Mucosa of stomach (tissue), 1 donor: ENCODE data around the gene GFY.
"Not testable (repeated sequence)": the region's sequence is repeated elsewhere in the genome, so short reads cannot be mapped to it uniquely, and the experiment has no call there.

Source experiments
- H3K27me3 ChIP-seq: one replicate; pipeline ENCODE4 v1.7.0; 2013; ENCODE audit warnings: mild to moderate bottlenecking, low read length; ENCODE audit not compliant: control insufficient read depth, insufficient read depth
- H3K36me3 ChIP-seq: one replicate; pipeline ENCODE4 v1.7.0; 2013; ENCODE audit warnings: low read length; ENCODE audit not compliant: control insufficient read depth, insufficient read depth
- H3K4me1 ChIP-seq: one replicate; pipeline ENCODE4 v1.7.0; 2013; ENCODE audit warnings: mild to moderate bottlenecking, low read length; ENCODE audit not compliant: control insufficient read depth, insufficient read depth
- H3K4me3 ChIP-seq: one replicate; pipeline ENCODE4 v1.7.0; 2013; ENCODE audit warnings: low read length
- H3K9ac ChIP-seq: one replicate; pipeline ENCODE4 v1.7.0; 2013; ENCODE audit warnings: mild to moderate bottlenecking, low read length, moderate library complexity
- H3K9me3 ChIP-seq: one replicate; pipeline ENCODE4 v1.7.0; 2013; ENCODE audit warnings: mild to moderate bottlenecking, low read length, moderate library complexity; ENCODE audit not compliant: control insufficient read depth
- donor health status: Pancreatic carcinoma.

Gene GFY

GRCh38 chr19:49470615-49470978, 45.4 kb downstream of the GFY start:
- no peaks in the 10 kb centered on the region for H3K27me3 ChIP-seq
- no peaks in the 10 kb centered on the region for H3K9me3 ChIP-seq
- H3K9ac ChIP-seq = no peak overlapping the region
- H3K4me1 ChIP-seq = peaks cover 10% of the 10 kb centered on the region
- no peaks in the 10 kb centered on the region for H3K36me3 ChIP-seq
- H3K4me3 ChIP-seq = no peak overlapping the region

DNA sequence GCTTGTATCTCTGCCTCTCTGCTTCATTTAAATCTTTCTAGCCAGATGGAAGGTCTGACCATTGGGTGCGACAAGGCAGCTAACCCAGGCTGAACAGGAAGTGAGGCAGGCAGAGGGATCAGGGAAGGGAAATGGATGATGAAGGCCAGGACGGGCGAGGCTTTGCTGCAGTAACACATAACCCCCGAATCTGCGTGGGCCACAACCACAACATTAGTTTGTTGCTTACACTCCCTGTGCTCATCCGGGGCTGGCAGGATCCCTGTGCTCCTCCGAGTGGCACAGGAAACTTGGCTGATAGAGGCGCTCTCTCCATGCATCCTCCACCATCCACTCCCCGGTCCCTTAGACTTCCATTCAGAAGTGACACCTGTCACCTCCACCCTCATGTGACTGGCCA, 47.7 kb downstream of the GFY start:
- Histone ChIP-seq H3K4me3 (no peak overlapping the region), H3K9me3 (no peaks in the 10 kb centered on the region), H3K36me3 (no peaks in the 10 kb centered on the region), H3K4me1 (peaks cover 10% of the 10 kb centered on the region), H3K27me3 (no peaks in the 10 kb centered on the region), H3K9ac (no peak overlapping the region)

GRCh38 chr19:49473501-49473867, 48.3 kb downstream of the GFY start:
- not testable (repeated sequence) for H3K9me3 ChIP-seq, H3K4me1 ChIP-seq, H3K27me3 ChIP-seq, H3K36me3 ChIP-seq
- Histone ChIP-seq H3K9ac (peak overlapping the region; percentile 89), H3K4me3 (peak overlapping the region; percentile 71)

GRCh38 chr19:49473868-49474541, 48.8 kb downstream of the GFY start, which contains the start of gene FLT3LG:
Gene FLT3LG, plus strand, starts transcription at chr19:49474215. Its CDS starts 425 bp downstream, at chr19:49474640.
- no peaks in the 10 kb centered on the region for H3K27me3 ChIP-seq
- H3K4me3 ChIP-seq = peak within 1 kb of the TSS; percentile 71
- peaks cover 6% of the 10 kb centered on the region for H3K4me1 ChIP-seq
- no peaks in the 10 kb centered on the region for H3K36me3 ChIP-seq
- H3K9ac ChIP-seq = peak within 1 kb of the TSS; percentile 89
- H3K9me3 ChIP-seq = no peaks in the 10 kb centered on the region

- Histone ChIP-seq H3K4me1 (peaks cover 6% of the 10 kb centered on the region), H3K9me3 (no peaks in the 10 kb centered on the region), H3K9ac (peak overlapping the region; percentile 89), H3K4me3 (peak overlapping the region; percentile 71), H3K36me3 (no peaks in the 10 kb centered on the region), H3K27me3 (no peaks in the 10 kb centered on the region)
Observed at GRCh38 chr19:49474542-49474924, 49.3 kb downstream of the GFY start.

DNA sequence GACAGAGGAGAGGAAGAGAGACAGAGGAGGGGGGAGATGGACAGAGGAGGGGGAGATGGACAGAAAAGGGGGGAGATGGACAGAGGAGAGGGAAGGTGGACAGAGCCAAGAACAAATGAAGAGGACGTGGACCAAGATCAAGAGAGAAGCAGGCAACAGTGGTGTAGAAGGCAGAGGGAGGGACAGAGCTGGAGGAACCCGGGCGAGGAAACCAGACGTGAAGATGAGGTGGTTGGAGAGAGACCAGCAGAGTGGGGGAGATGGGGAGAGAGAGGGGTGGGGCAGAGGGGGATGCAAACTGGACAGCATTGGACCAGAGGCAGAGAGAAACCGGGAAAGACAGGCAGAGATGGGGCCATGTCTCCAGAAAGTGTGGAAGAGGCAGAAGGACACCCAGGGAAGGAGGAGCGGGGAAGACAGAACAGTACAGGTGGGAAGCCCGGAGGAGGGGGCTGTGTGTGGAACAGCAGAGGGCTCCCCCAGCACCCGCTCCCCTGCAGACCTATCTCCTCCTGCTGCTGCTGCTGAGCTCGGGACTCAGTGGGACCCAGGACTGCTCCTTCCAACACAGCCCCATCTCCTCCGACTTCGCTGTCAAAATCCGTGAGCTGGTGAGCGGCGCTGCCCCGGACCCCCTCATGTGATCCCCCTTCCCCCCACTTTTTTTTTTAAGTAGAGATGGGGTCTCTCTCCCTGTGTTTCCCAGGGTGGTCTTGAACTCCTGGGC, 50.2 kb downstream of the GFY start:
- no peak overlapping the region for H3K4me3 ChIP-seq
- H3K27me3 ChIP-seq = no peaks in the 10 kb centered on the region
- peak overlapping the region; percentile 89 for H3K9ac ChIP-seq
- H3K4me1 ChIP-seq = peaks cover 6% of the 10 kb centered on the region
- no peaks in the 10 kb centered on the region for H3K9me3 ChIP-seq
- H3K36me3 ChIP-seq = no peaks in the 10 kb centered on the region

GRCh38 chr19:49475995-49476880, 51.0 kb downstream of the GFY start:
- peaks cover 6% of the 10 kb centered on the region for H3K4me1 ChIP-seq
- H3K9ac ChIP-seq = no peak overlapping the region
- H3K9me3 ChIP-seq = no peaks in the 10 kb centered on the region
- H3K27me3 ChIP-seq = no peaks in the 10 kb centered on the region
- no peak overlapping the region for H3K4me3 ChIP-seq
- H3K36me3 ChIP-seq = no peaks in the 10 kb centered on the region
